K562 (cell line): ENCODE results near the gene ZBP1. TPM values are rescaled to one million over a fixed set of nuclear protein-coding genes. Genes with fewer than 3 reads are reported as not detected.

Experiments
- ARID1B ChIP-seq: fragments of 450-650 bp; IDR thresholded peaks from 2 replicates; pipeline ENCODE4 v1.6.1; 2016; ENCODE audit warnings: antibody characterized with exemption, mild to moderate bottlenecking, inconsistent platforms
- CBFB ChIP-seq: sonication (generic); formaldehyde crosslinking; IDR thresholded peaks from 2 replicates; pipeline ENCODE4 v1.4.0; 2020; ENCODE audit warnings: mild to moderate bottlenecking, missing genetic modification reagents
- CEBPB ChIP-seq: fragments of 450-650 bp; IDR thresholded peaks from 2 replicates; pipeline ENCODE4 v1.6.1; 2016; ENCODE audit warnings: missing genetic modification characterization, missing compliant biosample characterization
- CHD4 ChIP-seq: fragments of 200-600 bp; sonication (generic); IDR thresholded peaks from 3 replicates; pipeline ENCODE4 v1.6.1; 2012; ENCODE audit warnings: low read depth, mild to moderate bottlenecking, mixed read lengths, low read length, inconsistent platforms; ENCODE audit not compliant: insufficient read depth, insufficient replicate concordance, poor library complexity, severe bottlenecking
- KLF1 ChIP-seq: fragments of 450-650 bp; IDR thresholded peaks from 2 replicates; pipeline ENCODE4 v1.6.1; 2016; ENCODE audit warnings: missing genetic modification characterization, missing compliant biosample characterization
- POLR2A ChIP-seq: fragments of 450-650 bp; conservative IDR thresholded peaks from 2 replicates; pipeline ENCODE4 v1.6.1; 2016
- SMAD4 ChIP-seq: fragments of 250-450 bp; sonication (Bioruptor Pico); conservative IDR thresholded peaks from 2 replicates; pipeline ENCODE4 v1.8.0; 2021; ENCODE audit warnings: inconsistent platforms, mild to moderate bottlenecking, moderate library complexity
- TAF1 ChIP-seq: IDR thresholded peaks from 2 replicates; pipeline ENCODE4 v1.6.1; 2011; ENCODE audit warnings: mild to moderate bottlenecking, low read length, moderate library complexity; ENCODE audit not compliant: insufficient read depth, control insufficient read depth, severe bottlenecking; ENCODE audit errors: extremely low read depth
- TRIM28 ChIP-seq: fragments of 450-650 bp; IDR thresholded peaks from 2 replicates; pipeline ENCODE4 v1.6.1; 2017
- polyA plus RNA-seq, 8 experiments: library from polyadenylated mRNA; depleted of rRNA in 4 of 8; stranded (reverse) in 5 of 8; unstranded in 3 of 8; fragments of >200 nt; fragmentation: Nextera tagmentation in 2 of 8; fragmentation: Illumina TruSeq in 1 of 8; extraction: Ambion mirVana in 2 of 8; extraction: Trizol in 1 of 8; gene quantifications; 2 replicates each; pipeline versions ENCODE4 v1.2.1 to v1.2.3, GENCODE V29; 2011 to 2014; ENCODE audit warnings: inconsistent platforms in 1 of 8, missing spikeins in 1 of 8
- total RNA-seq, 7 experiments: library from RNA; depleted of rRNA in 6 of 7; stranded (reverse); fragments of >200 nt in 6 of 7; fragmentation: Illumina TruSeq in 2 of 7; extraction: Trizol in 2 of 7; gene quantifications; 2 replicates each; pipeline versions ENCODE4 v1.2.1 to v1.2.3, GENCODE V29; 2011 to 2021; ENCODE audit warnings: low replicate concordance in 1 of 7
- TF ChIP-seq, protein P1 (sequence below): fragments of 450-650 bp; IDR thresholded peaks from 2 replicates; pipeline ENCODE4 v1.6.1; 2014; ENCODE audit warnings: low read depth, mild to moderate bottlenecking, moderate library complexity, borderline replicate concordance
- TF ChIP-seq, protein P2 (sequence below): fragments of 250-450 bp; sonication (Bioruptor Pico); IDR thresholded peaks from 2 replicates; pipeline ENCODE4 v1.5.0; 2022; ENCODE audit warnings: mild to moderate bottlenecking
- TF ChIP-seq, protein P3 (sequence below): fragments of 150-350 bp; IDR thresholded peaks from 2 replicates; pipeline ENCODE4 v1.6.1; 2014; ENCODE audit warnings: low read depth, mild to moderate bottlenecking, low read length, borderline replicate concordance
- TF ChIP-seq, protein P4 (sequence below): fragments of 250-450 bp; sonication (Bioruptor Pico); IDR thresholded peaks from 2 replicates; pipeline ENCODE4 v1.8.0; 2021; ENCODE audit warnings: moderate library complexity, mild to moderate bottlenecking, inconsistent platforms
- TF ChIP-seq, protein P5 (sequence below): fragments of 250-450 bp; sonication (Bioruptor Pico); IDR thresholded peaks from 2 replicates; pipeline ENCODE4 v1.9.0; 2021; ENCODE audit warnings: mild to moderate bottlenecking
- TF ChIP-seq, protein P6 (sequence below): fragments of 450-650 bp; IDR thresholded peaks from 2 replicates; pipeline ENCODE4 v1.7.0; 2016; ENCODE audit warnings: borderline replicate concordance

Gene ZBP1
- total and polyA plus RNA-seq, 9 of the 15 experiments (the other 6 are each of a cell fraction or from before 2014, with no cell fraction given): not detected

DNA sequence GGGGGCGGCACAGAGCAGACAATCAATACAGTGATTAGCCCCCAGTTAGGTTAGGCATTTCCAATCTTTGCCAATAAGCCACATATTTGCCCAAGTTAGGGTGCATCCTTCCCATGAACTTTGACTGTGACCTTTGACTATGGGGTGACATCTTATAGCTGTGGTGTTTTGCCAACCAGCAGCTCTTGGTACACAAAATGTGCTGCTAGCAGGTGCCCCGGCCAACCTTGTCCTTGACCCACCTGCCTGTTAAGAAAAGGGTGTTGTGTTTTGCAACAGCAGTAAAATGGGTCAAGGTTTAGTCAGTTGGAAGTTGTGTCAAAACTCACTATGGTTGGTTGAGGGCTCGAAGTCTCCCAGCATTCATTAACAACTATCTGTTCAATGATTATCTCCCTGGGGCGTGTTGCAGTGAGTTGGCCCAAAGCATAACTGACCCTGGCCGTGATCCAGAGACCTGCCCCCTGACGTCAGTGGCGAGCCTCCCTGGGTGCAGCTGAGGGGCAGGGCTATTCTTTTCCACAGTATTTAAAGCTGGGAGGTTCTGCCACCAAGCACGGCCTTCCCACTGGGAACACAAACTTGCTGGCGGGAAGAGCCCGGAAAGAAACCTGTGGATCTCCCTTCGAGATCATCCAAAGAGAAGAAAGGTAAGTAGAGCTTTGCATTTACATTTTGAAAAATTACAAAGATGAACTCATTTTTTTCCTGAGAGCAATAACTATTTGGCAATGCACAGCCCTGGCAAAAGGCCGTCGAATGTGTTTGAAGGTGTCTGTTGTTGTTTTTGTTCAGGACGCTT lies 59.5 kb downstream of the ZBP1 start, which contains the start of gene PCK1 (continued):
- TF ChIP-seq KLF1 (tag) (no peak), CEBPB (tag) (peak; percentile 80), CBFB (CRISPR knock-in tag) (no peak), POLR2A (no peak), TRIM28 (no peak), SMAD4 (0 out of 2 replicates have a peak, but pooled peaks have one; percentile 25), TAF1 (no peak), ARID1B (peak; percentile 80), CHD4 (no peak)
- TF ChIP-seq, protein P1, sequence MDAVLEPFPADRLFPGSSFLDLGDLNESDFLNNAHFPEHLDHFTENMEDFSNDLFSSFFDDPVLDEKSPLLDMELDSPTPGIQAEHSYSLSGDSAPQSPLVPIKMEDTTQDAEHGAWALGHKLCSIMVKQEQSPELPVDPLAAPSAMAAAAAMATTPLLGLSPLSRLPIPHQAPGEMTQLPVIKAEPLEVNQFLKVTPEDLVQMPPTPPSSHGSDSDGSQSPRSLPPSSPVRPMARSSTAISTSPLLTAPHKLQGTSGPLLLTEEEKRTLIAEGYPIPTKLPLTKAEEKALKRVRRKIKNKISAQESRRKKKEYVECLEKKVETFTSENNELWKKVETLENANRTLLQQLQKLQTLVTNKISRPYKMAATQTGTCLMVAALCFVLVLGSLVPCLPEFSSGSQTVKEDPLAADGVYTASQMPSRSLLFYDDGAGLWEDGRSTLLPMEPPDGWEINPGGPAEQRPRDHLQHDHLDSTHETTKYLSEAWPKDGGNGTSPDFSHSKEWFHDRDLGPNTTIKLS: peak; percentile 72; the same call in 1 of the 2 replicates
- TF ChIP-seq, protein P2, sequence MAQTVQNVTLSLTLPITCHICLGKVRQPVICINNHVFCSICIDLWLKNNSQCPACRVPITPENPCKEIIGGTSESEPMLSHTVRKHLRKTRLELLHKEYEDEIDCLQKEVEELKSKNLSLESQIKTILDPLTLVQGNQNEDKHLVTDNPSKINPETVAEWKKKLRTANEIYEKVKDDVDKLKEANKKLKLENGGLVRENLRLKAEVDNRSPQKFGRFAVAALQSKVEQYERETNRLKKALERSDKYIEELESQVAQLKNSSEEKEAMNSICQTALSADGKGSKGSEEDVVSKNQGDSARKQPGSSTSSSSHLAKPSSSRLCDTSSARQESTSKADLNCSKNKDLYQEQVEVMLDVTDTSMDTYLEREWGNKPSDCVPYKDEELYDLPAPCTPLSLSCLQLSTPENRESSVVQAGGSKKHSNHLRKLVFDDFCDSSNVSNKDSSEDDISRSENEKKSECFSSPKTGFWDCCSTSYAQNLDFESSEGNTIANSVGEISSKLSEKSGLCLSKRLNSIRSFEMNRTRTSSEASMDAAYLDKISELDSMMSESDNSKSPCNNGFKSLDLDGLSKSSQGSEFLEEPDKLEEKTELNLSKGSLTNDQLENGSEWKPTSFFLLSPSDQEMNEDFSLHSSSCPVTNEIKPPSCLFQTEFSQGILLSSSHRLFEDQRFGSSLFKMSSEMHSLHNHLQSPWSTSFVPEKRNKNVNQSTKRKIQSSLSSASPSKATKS (CRISPR knock-in tag): no peak
- TF ChIP-seq, protein P3, sequence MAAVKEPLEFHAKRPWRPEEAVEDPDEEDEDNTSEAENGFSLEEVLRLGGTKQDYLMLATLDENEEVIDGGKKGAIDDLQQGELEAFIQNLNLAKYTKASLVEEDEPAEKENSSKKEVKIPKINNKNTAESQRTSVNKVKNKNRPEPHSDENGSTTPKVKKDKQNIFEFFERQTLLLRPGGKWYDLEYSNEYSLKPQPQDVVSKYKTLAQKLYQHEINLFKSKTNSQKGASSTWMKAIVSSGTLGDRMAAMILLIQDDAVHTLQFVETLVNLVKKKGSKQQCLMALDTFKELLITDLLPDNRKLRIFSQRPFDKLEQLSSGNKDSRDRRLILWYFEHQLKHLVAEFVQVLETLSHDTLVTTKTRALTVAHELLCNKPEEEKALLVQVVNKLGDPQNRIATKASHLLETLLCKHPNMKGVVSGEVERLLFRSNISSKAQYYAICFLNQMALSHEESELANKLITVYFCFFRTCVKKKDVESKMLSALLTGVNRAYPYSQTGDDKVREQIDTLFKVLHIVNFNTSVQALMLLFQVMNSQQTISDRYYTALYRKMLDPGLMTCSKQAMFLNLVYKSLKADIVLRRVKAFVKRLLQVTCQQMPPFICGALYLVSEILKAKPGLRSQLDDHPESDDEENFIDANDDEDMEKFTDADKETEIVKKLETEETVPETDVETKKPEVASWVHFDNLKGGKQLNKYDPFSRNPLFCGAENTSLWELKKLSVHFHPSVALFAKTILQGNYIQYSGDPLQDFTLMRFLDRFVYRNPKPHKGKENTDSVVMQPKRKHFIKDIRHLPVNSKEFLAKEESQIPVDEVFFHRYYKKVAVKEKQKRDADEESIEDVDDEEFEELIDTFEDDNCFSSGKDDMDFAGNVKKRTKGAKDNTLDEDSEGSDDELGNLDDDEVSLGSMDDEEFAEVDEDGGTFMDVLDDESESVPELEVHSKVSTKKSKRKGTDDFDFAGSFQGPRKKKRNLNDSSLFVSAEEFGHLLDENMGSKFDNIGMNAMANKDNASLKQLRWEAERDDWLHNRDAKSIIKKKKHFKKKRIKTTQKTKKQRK: no peak
- TF ChIP-seq, protein P4, sequence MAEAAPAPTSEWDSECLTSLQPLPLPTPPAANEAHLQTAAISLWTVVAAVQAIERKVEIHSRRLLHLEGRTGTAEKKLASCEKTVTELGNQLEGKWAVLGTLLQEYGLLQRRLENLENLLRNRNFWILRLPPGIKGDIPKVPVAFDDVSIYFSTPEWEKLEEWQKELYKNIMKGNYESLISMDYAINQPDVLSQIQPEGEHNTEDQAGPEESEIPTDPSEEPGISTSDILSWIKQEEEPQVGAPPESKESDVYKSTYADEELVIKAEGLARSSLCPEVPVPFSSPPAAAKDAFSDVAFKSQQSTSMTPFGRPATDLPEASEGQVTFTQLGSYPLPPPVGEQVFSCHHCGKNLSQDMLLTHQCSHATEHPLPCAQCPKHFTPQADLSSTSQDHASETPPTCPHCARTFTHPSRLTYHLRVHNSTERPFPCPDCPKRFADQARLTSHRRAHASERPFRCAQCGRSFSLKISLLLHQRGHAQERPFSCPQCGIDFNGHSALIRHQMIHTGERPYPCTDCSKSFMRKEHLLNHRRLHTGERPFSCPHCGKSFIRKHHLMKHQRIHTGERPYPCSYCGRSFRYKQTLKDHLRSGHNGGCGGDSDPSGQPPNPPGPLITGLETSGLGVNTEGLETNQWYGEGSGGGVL (CRISPR knock-in tag): no peak
- TF ChIP-seq, protein P5, sequence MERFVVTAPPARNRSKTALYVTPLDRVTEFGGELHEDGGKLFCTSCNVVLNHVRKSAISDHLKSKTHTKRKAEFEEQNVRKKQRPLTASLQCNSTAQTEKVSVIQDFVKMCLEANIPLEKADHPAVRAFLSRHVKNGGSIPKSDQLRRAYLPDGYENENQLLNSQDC: no peak
- TF ChIP-seq, protein P6, sequence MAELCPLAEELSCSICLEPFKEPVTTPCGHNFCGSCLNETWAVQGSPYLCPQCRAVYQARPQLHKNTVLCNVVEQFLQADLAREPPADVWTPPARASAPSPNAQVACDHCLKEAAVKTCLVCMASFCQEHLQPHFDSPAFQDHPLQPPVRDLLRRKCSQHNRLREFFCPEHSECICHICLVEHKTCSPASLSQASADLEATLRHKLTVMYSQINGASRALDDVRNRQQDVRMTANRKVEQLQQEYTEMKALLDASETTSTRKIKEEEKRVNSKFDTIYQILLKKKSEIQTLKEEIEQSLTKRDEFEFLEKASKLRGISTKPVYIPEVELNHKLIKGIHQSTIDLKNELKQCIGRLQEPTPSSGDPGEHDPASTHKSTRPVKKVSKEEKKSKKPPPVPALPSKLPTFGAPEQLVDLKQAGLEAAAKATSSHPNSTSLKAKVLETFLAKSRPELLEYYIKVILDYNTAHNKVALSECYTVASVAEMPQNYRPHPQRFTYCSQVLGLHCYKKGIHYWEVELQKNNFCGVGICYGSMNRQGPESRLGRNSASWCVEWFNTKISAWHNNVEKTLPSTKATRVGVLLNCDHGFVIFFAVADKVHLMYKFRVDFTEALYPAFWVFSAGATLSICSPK: 0 out of 2 replicates have a peak, but pooled peaks have one; percentile 25
